Gastroesophageal sphincter (tissue), 4 donors: ENCODE measurements around the gene SV2B. TPM values are rescaled to one million over a fixed set of nuclear protein-coding genes. Genes with fewer than 3 reads are reported as not detected.

Experiments used
- ATAC-seq: fragments of 150-250 bp; one replicate; pipeline ENCODE4 v1.9.1; 2016; ENCODE audit warnings: mild to moderate bottlenecking, moderate library complexity
- H3K27ac ChIP-seq, 4 donors: fragments of 200-600 bp; sonication (generic) in 3 of 4; 1 replicate in 3 of 4; 2 replicates in 1 of 4; pipeline ENCODE4 v1.5.1; 2016 to 2019
- H3K27me3 ChIP-seq: fragments of 200-600 bp; sonication (generic); one replicate; pipeline ENCODE4 v1.5.1; 2019
- H3K36me3 ChIP-seq, 2 donors: fragments of 200-600 bp; sonication (generic); one replicate each; pipeline ENCODE4 v1.5.1; 2019; ENCODE audit warnings: control low read depth in 1 of 2
- H3K4me1 ChIP-seq, 3 donors: fragments of 200-600 bp; sonication (generic); 1 replicate in 2 of 3; 2 replicates in 1 of 3; pipeline ENCODE4 v1.5.1; 2016 to 2019; ENCODE audit warnings: control low read depth in 2 of 3
- H3K4me3 ChIP-seq, 2 donors: fragments of 200-600 bp; sonication (generic); one replicate each; pipeline ENCODE4 v1.5.1; 2019; ENCODE audit warnings: mild to moderate bottlenecking in 1 of 2, moderate library complexity in 1 of 2
- H3K9me3 ChIP-seq, 3 donors: fragments of 200-600 bp; sonication (generic); one replicate each; pipeline ENCODE4 v1.5.1; 2017 to 2019; ENCODE audit warnings: control low read depth in 2 of 3
- EP300 ChIP-seq: sonication (generic); formaldehyde crosslinking; IDR thresholded peaks from one replicate; pipeline ENCODE4 v1.6.1; 2017; ENCODE audit warnings: antibody characterized with exemption, mild to moderate bottlenecking
- POLR2A ChIP-seq, 2 donors: fragments of 450-650 bp; IDR thresholded peaks; one replicate each; pipeline ENCODE4 v1.6.1; 2017; ENCODE audit warnings: antibody characterized with exemption in 2 of 2, mild to moderate bottlenecking in 2 of 2, moderate library complexity in 1 of 2
- POLR2AphosphoS5 ChIP-seq: sonication (generic); formaldehyde crosslinking; IDR thresholded peaks from one replicate; pipeline ENCODE4 v1.6.1; 2017; ENCODE audit warnings: antibody characterized with exemption
- WGBS, 2 donors: methylation state at CpG; one replicate each; pipeline ENCODE4 v1.1.5; 2018; ENCODE audit warnings: low coverage in 1 of 2; 5-methylcytosine and 5-hydroxymethylcytosine counted together
- total RNA-seq, 4 donors: library from RNA; depleted of rRNA; stranded (reverse); fragments of >200 nt; gene quantifications; one replicate each; pipeline ENCODE4 v1.1.0, GENCODE V29; 2016
- TF ChIP-seq, protein P1 (sequence below), 4 experiments: fragments of 200-600 bp in 2 of 4; fragments of 450-650 bp in 2 of 4; sonication (generic) in 1 of 4; IDR thresholded peaks; one replicate each; pipeline ENCODE4 v1.5.1; 2017 to 2019; ENCODE audit warnings: antibody characterized with exemption in 4 of 4, mild to moderate bottlenecking in 2 of 4, moderate library complexity in 2 of 4

The SV2B gene
- total RNA-seq, 4 donors from 2014 or later: 0.16 to 4.1 (median 1.1) TPM

- peaks cover 6% of the 10 kb centered on the region for H3K27me3 ChIP-seq
- H3K4me3 ChIP-seq: peak overlapping the region; percentile 30 to 32
- TF ChIP-seq EP300 (peak; percentile 37), POLR2A (IDR thresholded peaks at IDR 0.05) (peak in 1 of 2 donors; percentile 47), POLR2AphosphoS5 (peak; percentile 34)
- TF ChIP-seq, protein P1, sequence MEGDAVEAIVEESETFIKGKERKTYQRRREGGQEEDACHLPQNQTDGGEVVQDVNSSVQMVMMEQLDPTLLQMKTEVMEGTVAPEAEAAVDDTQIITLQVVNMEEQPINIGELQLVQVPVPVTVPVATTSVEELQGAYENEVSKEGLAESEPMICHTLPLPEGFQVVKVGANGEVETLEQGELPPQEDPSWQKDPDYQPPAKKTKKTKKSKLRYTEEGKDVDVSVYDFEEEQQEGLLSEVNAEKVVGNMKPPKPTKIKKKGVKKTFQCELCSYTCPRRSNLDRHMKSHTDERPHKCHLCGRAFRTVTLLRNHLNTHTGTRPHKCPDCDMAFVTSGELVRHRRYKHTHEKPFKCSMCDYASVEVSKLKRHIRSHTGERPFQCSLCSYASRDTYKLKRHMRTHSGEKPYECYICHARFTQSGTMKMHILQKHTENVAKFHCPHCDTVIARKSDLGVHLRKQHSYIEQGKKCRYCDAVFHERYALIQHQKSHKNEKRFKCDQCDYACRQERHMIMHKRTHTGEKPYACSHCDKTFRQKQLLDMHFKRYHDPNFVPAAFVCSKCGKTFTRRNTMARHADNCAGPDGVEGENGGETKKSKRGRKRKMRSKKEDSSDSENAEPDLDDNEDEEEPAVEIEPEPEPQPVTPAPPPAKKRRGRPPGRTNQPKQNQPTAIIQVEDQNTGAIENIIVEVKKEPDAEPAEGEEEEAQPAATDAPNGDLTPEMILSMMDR (IDR thresholded peaks at IDR 0.05): peak in 1 of 4 experiments; percentile 9
- H3K27ac ChIP-seq: peak overlapping the region; percentile 68 to 78 (median 78)
- no peaks in the 10 kb centered on the region for H3K36me3 ChIP-seq
- ATAC-seq: peak; percentile 96
- H3K9me3 ChIP-seq: no peaks in the 10 kb centered on the region
- peaks cover 3 to 29% (median 3%) of the 10 kb centered on the region in 3 donors for H3K4me1 ChIP-seq
- WGBS, 2 donors: 2 to 14% methylated on average over 11 to 13 of the region's 15 CpGs
Measured at GRCh38 chr15:91263632-91264531, 163.8 kb downstream of the SV2B start.

GRCh38 chr15:91264651-91265351 is 164.7 kb downstream of the SV2B start:
- Histone ChIP-seq H3K36me3 (no peaks in the 10 kb centered on the region), H3K9me3 (no peaks in the 10 kb centered on the region), H3K4me1 (peaks cover 3 to 29% (median 3%) of the 10 kb centered on the region in 3 donors), H3K27ac (peak overlapping the region; percentile 68 to 78 (median 78)), H3K27me3 (no peaks in the 10 kb centered on the region), H3K4me3 (peak overlapping the region in 1 of 2 donors; percentile 32)
- TF ChIP-seq POLR2AphosphoS5: no peak
- TF ChIP-seq POLR2A (IDR thresholded peaks at IDR 0.05): no peak
- TF ChIP-seq, protein P1 (IDR thresholded peaks at IDR 0.05): no peak
- no peak for TF ChIP-seq EP300
- 71 to 76% methylated on average over 8 to 10 of the region's 11 CpGs for WGBS, 2 donors
- ATAC-seq: no peak

- peak overlapping the region in 1 of 4 donors; percentile 68 for H3K27ac ChIP-seq
- WGBS, 2 donors: 93% methylated on average over 4 of the region's 4 CpGs; no CpG with 5 or more reads in 1 of the 2 donors
- ATAC-seq: no peak
Measured at GRCh38 chr15:91265416-91265940, 165.4 kb downstream of the SV2B start.

DNA sequence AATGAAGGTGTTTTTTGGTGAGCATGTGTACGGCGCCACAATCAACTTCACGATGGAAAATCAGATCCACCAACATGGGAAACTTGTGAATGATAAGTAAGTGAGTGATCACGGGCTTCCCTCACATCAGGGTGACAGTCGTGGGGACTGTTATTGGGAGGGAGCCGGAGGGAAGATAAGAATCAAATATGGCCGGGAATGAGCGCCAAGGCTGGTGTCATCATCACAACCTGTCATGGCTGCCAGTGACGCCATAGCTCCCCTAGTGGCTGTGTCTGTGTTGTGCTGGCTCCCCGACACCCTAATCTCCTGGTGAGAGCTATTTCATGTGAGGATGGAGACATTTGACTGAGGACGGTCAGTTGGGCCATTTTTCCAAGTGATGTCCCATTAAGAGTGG is 168.5 kb downstream of the SV2B start:
- no peak overlapping the region for H3K4me3 ChIP-seq
- TF ChIP-seq, protein P1 (IDR thresholded peaks at IDR 0.05): peak in 1 of 4 experiments; percentile 5
- no peak for TF ChIP-seq POLR2AphosphoS5
- ATAC-seq: no peak
- WGBS, 2 donors: 81 to 91% methylated on average over 6 to 9 of the region's 11 CpGs
- no peaks in the 10 kb centered on the region for H3K9me3 ChIP-seq
- no peak overlapping the region for H3K27ac ChIP-seq
- peaks cover 3 to 21% (median 3%) of the 10 kb centered on the region in 3 donors for H3K4me1 ChIP-seq
- no peaks in the 10 kb centered on the region for H3K36me3 ChIP-seq
- H3K27me3 ChIP-seq: peaks cover 9% of the 10 kb centered on the region

More at GRCh38 chr15:91265416-91265940, 165.4 kb downstream of the SV2B start:
- TF ChIP-seq EP300 (no peak), POLR2AphosphoS5 (no peak), POLR2A (IDR thresholded peaks at IDR 0.05) (no peak)
- TF ChIP-seq, protein P1 (IDR thresholded peaks at IDR 0.05): no peak
- H3K9me3 ChIP-seq: no peaks in the 10 kb centered on the region
- no peak overlapping the region for H3K4me3 ChIP-seq
- peaks cover 3 to 29% (median 3%) of the 10 kb centered on the region in 3 donors for H3K4me1 ChIP-seq
- no peaks in the 10 kb centered on the region for H3K27me3 ChIP-seq
- no peaks in the 10 kb centered on the region for H3K36me3 ChIP-seq
